ENCODE data around the gene CROCC2. TPM values are rescaled to one million over a fixed set of nuclear protein-coding genes. Genes with fewer than 3 reads are reported as not detected.

Gene CROCC2
- total and polyA plus RNA-seq, 7 experiments from 2014 or later = 0.22 TPM; not detected in 6

DNA sequence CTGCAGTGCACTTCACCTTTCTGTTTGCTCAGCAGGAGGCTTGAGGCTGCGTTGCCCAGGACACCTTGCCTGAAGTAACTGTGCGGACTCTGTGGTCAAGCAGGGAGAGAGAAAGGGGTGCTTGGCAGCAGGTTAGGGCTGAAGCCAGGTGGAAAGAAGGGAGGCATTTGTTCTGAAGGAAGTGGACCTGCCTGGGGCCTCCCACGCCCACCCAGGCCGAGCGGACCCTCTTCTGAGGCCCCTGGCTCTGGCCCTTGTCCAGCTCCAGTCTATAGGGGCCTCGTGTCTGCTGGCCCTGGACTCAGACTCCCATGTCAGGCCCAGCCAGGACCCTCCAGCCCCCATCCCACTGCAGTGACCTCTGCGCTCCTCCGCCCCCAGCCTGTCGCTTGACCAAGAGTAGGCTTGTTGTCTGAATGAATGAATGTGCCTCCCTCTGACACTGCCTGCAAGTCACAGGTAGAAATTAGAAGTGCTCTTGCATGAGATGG lies 94.7 kb downstream of the CROCC2 start:
- no peak overlapping the region for H3K4me3 ChIP-seq (ENCODE audit: low read length)
- no peak for DNase-seq
- H3K4me1 ChIP-seq (ENCODE audit: control insufficient read depth in 2 of 2, insufficient read depth in 2 of 2, low read length in 2 of 2) = no peaks in the 10 kb centered on the region
- Mint-ChIP-seq H3K4me3 (peak overlapping the region in 4 of 10 donors; percentile 67 to 94 (median 74)), H3K27ac (peak overlapping the region in 1 of 9 donors; percentile 18), H3K9me3 (peaks cover 0 to 28% (median 13%) of the 10 kb centered on the region in 11 donors), H3K4me1 (peaks cover 4 to 18% (median 13%) of the 10 kb centered on the region in 7 donors), H3K36me3 (peaks cover 4 to 12% (median 10%) of the 10 kb centered on the region in 5 donors), H3K27me3 (peaks cover 0 to 36% (median 20%) of the 10 kb centered on the region in 5 donors)
- H3K9me3 ChIP-seq (ENCODE audit: control insufficient read depth in 2 of 3, low read length in 3 of 3) = peaks cover 0 to 18% (median 8%) of the 10 kb centered on the region in 3 experiments
- intact Hi-C loops (cut with micrococcal nuclease) = no loop called here
- ATAC-seq = no peak
- H3K27me3 ChIP-seq (ENCODE audit: control insufficient read depth in 2 of 2, insufficient read depth in 2 of 2, low read length in 2 of 2) = no peaks in the 10 kb centered on the region
- ChIA-PET POLR2A (no interaction called here), CTCF (no interaction called here)
- H3K36me3 ChIP-seq (ENCODE audit: control insufficient read depth in 2 of 3, insufficient read depth in 3 of 3, low read length in 3 of 3) = no peaks in the 10 kb centered on the region
- H3K27ac ChIP-seq (ENCODE audit: low read depth, low read length) = no peak overlapping the region

DNA sequence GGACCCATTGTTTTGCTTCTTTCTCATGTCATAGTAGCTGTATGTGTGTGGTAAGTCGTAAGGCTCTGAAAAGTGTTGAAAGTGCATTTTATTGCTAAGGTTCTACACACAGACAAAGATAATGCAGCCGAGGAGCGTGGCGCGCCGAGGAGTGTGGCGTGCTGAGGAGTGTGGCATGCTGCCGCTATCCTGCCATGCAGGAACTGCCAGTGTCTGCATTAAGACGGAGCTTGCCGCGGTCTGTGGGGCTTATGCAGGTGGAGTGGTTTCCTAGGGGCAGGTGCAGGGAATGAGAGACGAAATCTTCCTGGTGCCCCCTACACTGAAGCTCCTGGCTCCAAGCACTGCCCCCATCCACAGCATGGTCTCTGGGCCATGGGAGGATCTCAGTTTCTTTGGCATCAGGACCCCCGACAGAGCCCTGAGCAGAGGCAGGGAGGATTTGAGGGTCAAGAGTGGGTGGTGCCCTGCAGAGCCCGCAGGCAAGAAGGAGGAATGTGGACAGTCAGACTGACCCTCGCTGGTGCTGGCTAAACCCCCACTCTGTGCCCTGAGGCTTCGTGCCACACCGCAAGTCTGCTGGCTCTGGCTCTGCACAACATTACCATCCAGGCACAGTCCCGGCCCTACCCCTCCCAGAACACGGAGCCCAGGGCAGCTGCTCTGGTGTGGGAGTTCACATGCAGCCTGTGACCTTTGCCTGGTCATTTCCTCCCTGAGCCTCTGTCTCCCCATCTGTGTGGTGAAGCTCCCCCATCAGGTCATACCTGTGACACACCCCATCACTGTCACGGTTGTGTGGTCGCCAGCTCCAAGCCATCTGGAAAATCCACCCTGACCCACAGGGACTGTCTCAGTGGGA lies 95.5 kb downstream of the CROCC2 start:
- H3K4me3 Mint-ChIP-seq = peak overlapping the region in 2 of 10 donors; percentile 41 to 94
- peaks cover 4 to 26% (median 17%) of the 10 kb centered on the region in 7 donors for H3K4me1 Mint-ChIP-seq
- ChIA-PET POLR2A (interaction anchor here (0.6 kb wide), 1 partner anchor 23 kb away, joined by 3 read pairs; no protein-coding TSS in a partner anchor), CTCF (no interaction called here)
- no peaks in the 10 kb centered on the region for H3K4me1 ChIP-seq (ENCODE audit: control insufficient read depth in 2 of 2, insufficient read depth in 2 of 2, low read length in 2 of 2)
- ATAC-seq (no peak), DNase-seq (no peak)
- H3K4me3 ChIP-seq (ENCODE audit: low read length) = no peak overlapping the region
- peaks cover 0 to 18% (median 8%) of the 10 kb centered on the region in 3 experiments for H3K9me3 ChIP-seq (ENCODE audit: control insufficient read depth in 2 of 3, low read length in 3 of 3)
- no peaks in the 10 kb centered on the region for H3K27me3 ChIP-seq (ENCODE audit: control insufficient read depth in 2 of 2, insufficient read depth in 2 of 2, low read length in 2 of 2)
- peak overlapping the region in 1 of 9 donors; percentile 63 for H3K27ac Mint-ChIP-seq
- H3K27me3 Mint-ChIP-seq = peaks cover 0 to 42% (median 19%) of the 10 kb centered on the region in 5 donors
- intact Hi-C loops (cut with micrococcal nuclease) = no loop called here
- H3K36me3 Mint-ChIP-seq = peaks cover 4 to 15% (median 11%) of the 10 kb centered on the region in 5 donors
- H3K9me3 Mint-ChIP-seq = peaks cover 0 to 33% (median 15%) of the 10 kb centered on the region in 11 donors
- H3K36me3 ChIP-seq (ENCODE audit: control insufficient read depth in 2 of 3, insufficient read depth in 3 of 3, low read length in 3 of 3) = no peaks in the 10 kb centered on the region
- H3K27ac ChIP-seq (ENCODE audit: low read depth, low read length) = no peak overlapping the region

DNA sequence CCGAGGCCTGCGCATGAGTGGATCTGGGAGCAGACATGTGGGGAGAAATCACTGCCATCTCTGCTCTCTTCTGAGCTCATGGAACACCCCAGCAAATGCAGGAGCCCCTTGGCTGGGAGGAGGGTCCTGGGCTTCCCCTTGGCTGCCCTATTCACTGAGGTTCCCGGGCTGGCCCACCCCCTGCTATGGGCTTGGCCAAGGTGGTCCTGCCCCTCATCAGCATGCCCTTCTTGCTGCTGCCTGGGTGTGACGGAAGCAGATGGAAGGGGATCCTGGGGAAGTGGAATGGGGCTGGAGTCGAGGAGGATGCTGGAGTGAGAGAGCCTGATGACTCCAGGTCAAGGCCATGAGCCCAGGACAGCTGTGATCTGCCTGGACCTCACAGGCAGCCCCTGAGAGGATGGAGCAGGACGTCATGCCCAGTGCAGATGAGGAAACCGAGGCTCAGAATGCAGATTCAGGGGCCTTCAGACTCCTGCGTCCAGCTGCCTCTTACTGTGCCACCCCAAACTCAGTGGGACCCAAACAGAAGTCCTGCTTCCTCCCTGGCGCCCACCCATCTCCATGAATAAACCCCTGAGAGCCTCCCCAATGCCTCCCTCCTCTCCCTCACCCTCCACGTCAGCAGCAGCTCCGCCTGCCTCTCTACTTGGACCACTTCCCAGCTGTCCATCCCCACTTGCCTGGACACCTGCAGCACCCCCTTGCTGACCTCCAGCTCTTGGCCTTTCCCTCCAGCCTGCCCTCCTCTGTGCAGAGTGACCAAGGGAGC lies 96.3 kb downstream of the CROCC2 start:
- Mint-ChIP-seq H3K36me3 (peaks cover 4 to 15% (median 11%) of the 10 kb centered on the region in 5 donors), H3K4me3 (peak overlapping the region in 1 of 10 donors; percentile 94), H3K27ac (peak overlapping the region in 1 of 9 donors; percentile 63), H3K4me1 (peaks cover 2 to 34% (median 18%) of the 10 kb centered on the region in 7 donors), H3K27me3 (peaks cover 0 to 39% (median 14%) of the 10 kb centered on the region in 5 donors), H3K9me3 (peaks cover 0 to 33% (median 15%) of the 10 kb centered on the region in 11 donors)
- H3K27ac ChIP-seq (ENCODE audit: low read depth, low read length) = no peak overlapping the region
- ChIA-PET CTCF (no interaction called here), POLR2A (no interaction called here)
- no peaks in the 10 kb centered on the region for H3K36me3 ChIP-seq (ENCODE audit: control insufficient read depth in 2 of 3, insufficient read depth in 3 of 3, low read length in 3 of 3)
- DNase-seq (no peak), ATAC-seq (no peak)
- H3K4me1 ChIP-seq (ENCODE audit: control insufficient read depth in 2 of 2, insufficient read depth in 2 of 2, low read length in 2 of 2) = no peaks in the 10 kb centered on the region
- no peak overlapping the region for H3K4me3 ChIP-seq (ENCODE audit: low read length)
- intact Hi-C loops (cut with micrococcal nuclease) = no loop called here
- peaks cover 0 to 18% (median 8%) of the 10 kb centered on the region in 3 experiments for H3K9me3 ChIP-seq (ENCODE audit: control insufficient read depth in 2 of 3, low read length in 3 of 3)
- H3K27me3 ChIP-seq (ENCODE audit: control insufficient read depth in 2 of 2, insufficient read depth in 2 of 2, low read length in 2 of 2) = no peaks in the 10 kb centered on the region

DNA sequence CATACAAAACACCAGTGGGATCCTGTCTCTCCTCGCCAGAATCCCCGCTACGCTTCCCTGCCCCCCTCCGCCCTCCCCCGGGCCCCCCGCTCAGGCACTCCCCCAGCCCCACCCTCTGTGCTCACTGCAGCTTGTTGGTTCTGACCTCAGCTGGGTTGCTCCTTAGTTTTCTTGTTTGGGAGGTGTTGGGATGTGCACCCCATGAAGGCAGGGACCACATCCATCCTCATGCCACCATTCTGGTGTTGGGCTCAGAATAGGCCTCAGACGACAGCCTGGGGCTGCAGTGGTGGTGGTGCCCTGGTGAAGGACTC lies 96.9 kb downstream of the CROCC2 start:
- peaks cover 0 to 18% (median 8%) of the 10 kb centered on the region in 3 experiments for H3K9me3 ChIP-seq (ENCODE audit: control insufficient read depth in 2 of 3, low read length in 3 of 3)
- H3K36me3 ChIP-seq (ENCODE audit: control insufficient read depth in 2 of 3, insufficient read depth in 3 of 3, low read length in 3 of 3) = no peaks in the 10 kb centered on the region
- no peaks in the 10 kb centered on the region for H3K4me1 ChIP-seq (ENCODE audit: control insufficient read depth in 2 of 2, insufficient read depth in 2 of 2, low read length in 2 of 2)
- H3K4me3 ChIP-seq (ENCODE audit: low read length) = no peak overlapping the region
- H3K27me3 ChIP-seq (ENCODE audit: control insufficient read depth in 2 of 2, insufficient read depth in 2 of 2, low read length in 2 of 2) = no peaks in the 10 kb centered on the region
- ATAC-seq (no peak), DNase-seq (no peak)
- H3K27me3 Mint-ChIP-seq = peaks cover 0 to 40% (median 12%) of the 10 kb centered on the region in 5 donors
- intact Hi-C loops (cut with micrococcal nuclease) = no loop called here
- peaks cover 4 to 15% (median 11%) of the 10 kb centered on the region in 5 donors for H3K36me3 Mint-ChIP-seq
- CTCF ChIA-PET = no interaction called here
- H3K4me3 Mint-ChIP-seq = no peak overlapping the region
- H3K4me1 Mint-ChIP-seq = peaks cover 0 to 34% (median 16%) of the 10 kb centered on the region in 7 donors
- no peak overlapping the region for H3K27ac Mint-ChIP-seq
- H3K27ac ChIP-seq (ENCODE audit: low read depth, low read length) = no peak overlapping the region
- H3K9me3 Mint-ChIP-seq = peaks cover 0 to 33% (median 15%) of the 10 kb centered on the region in 11 donors
- POLR2A ChIA-PET = interaction anchor here (0.7 kb wide), 1 partner anchor 83 kb away, joined by 3 read pairs; no protein-coding TSS in a partner anchor

DNA sequence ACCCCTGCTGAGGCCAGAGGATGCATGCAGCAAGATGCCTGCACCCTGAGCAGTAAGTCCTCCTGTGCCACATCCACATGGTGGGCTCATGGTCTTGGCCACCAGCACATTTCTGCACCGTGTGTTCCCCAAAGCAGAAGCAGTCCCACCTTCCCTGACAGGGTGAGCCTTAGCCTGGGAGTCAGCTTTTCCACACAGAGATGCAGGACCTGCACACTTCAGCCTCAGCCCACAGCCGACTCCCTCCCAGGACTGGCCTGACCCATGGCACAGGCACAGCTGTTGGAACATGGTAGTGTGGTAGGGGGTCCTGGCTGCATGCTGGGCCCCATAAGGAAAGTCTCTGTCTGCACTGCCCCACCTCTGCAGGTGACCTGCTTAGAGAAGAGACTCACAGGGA lies 97.2 kb downstream of the CROCC2 start:
- H3K4me3 ChIP-seq (ENCODE audit: low read length) = no peak overlapping the region
- ChIA-PET CTCF (no interaction called here), POLR2A (interaction anchor here (0.7 kb wide), 1 partner anchor 83 kb away, joined by 3 read pairs; no protein-coding TSS in a partner anchor)
- H3K4me1 Mint-ChIP-seq = peaks cover 0 to 34% (median 16%) of the 10 kb centered on the region in 7 donors
- DNase-seq = no peak
- H3K27me3 ChIP-seq (ENCODE audit: control insufficient read depth in 2 of 2, insufficient read depth in 2 of 2, low read length in 2 of 2) = no peaks in the 10 kb centered on the region
- H3K27ac Mint-ChIP-seq = no peak overlapping the region
- ATAC-seq = no peak
- no peaks in the 10 kb centered on the region for H3K36me3 ChIP-seq (ENCODE audit: control insufficient read depth in 2 of 3, insufficient read depth in 3 of 3, low read length in 3 of 3)
- H3K9me3 ChIP-seq (ENCODE audit: control insufficient read depth in 2 of 3, low read length in 3 of 3) = peaks cover 0 to 18% (median 8%) of the 10 kb centered on the region in 3 experiments
- H3K4me3 Mint-ChIP-seq = no peak overlapping the region
- peaks cover 4 to 15% (median 11%) of the 10 kb centered on the region in 5 donors for H3K36me3 Mint-ChIP-seq
- intact Hi-C loops (cut with micrococcal nuclease) = no loop called here
- peaks cover 0 to 40% (median 12%) of the 10 kb centered on the region in 5 donors for H3K27me3 Mint-ChIP-seq
- H3K27ac ChIP-seq (ENCODE audit: low read depth, low read length) = no peak overlapping the region
- peaks cover 0 to 33% (median 15%) of the 10 kb centered on the region in 11 donors for H3K9me3 Mint-ChIP-seq
- no peaks in the 10 kb centered on the region for H3K4me1 ChIP-seq (ENCODE audit: control insufficient read depth in 2 of 2, insufficient read depth in 2 of 2, low read length in 2 of 2)

DNA sequence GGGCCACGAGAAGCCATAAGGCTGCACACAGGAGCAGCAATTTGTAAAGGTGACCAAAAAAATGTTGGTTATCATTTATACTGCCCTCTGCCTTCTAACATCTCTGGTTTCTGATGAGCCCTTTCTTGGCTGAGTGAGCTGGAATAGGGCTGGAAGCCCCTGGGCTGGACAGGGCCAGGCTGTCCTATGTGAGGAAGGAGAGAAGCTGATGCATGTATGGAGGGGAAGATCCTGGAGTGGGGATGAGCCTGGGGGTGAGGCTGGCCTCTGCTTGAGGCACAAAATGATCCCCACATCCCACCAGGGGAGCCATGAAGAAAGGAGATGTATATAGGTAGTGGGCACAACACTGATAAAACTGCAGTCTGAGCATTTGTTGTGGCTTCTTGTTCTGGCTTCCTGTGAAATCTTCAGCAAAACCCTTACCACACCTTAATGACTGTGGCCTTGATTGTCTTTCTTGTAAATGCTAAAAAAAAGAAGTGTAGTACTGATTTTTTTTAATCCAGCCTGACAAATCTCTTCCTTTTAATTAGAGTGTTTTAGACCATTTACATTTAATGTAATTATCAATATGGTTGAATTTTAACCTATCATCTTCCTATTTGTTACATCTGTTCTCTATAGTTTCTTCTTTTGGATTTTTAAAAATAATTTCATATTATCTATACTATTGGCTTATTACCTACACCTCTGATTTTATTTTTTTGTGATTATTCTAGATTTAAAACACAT lies 97.9 kb downstream of the CROCC2 start:
- Mint-ChIP-seq H3K4me3 (peak overlapping the region in 1 of 10 donors; percentile 12), H3K27ac (no peak overlapping the region), H3K4me1 (peaks cover 6 to 40% (median 19%) of the 10 kb centered on the region in 7 donors), H3K9me3 (peaks cover 0 to 33% (median 15%) of the 10 kb centered on the region in 11 donors), H3K27me3 (peaks cover 0 to 40% (median 12%) of the 10 kb centered on the region in 5 donors), H3K36me3 (peaks cover 4 to 15% (median 11%) of the 10 kb centered on the region in 5 donors)
- Histone ChIP-seq H3K9me3 (ENCODE audit: control insufficient read depth in 2 of 3, low read length in 3 of 3) (peaks cover 0 to 18% (median 8%) of the 10 kb centered on the region in 3 experiments), H3K4me3 (ENCODE audit: low read length) (no peak overlapping the region), H3K4me1 (ENCODE audit: control insufficient read depth in 2 of 2, insufficient read depth in 2 of 2, low read length in 2 of 2) (peaks cover 0 to 2% of the 10 kb centered on the region in 2 donors), H3K27ac (ENCODE audit: low read depth, low read length) (no peak overlapping the region), H3K36me3 (ENCODE audit: control insufficient read depth in 2 of 3, insufficient read depth in 3 of 3, low read length in 3 of 3) (no peaks in the 10 kb centered on the region), H3K27me3 (ENCODE audit: control insufficient read depth in 2 of 2, insufficient read depth in 2 of 2, low read length in 2 of 2) (no peaks in the 10 kb centered on the region)
- intact Hi-C loops (cut with micrococcal nuclease) = no loop called here
- ATAC-seq (no peak), DNase-seq (no peak)
- ChIA-PET POLR2A (interaction anchor here (0.7 kb wide), 1 partner anchor 82 kb away, joined by 3 read pairs; no protein-coding TSS in a partner anchor), CTCF (no interaction called here)

Data from naive thymus-derived CD4-positive, alpha-beta T cell (primary cell).